Activated naive CD4-positive, alpha-beta T cell treated with anti-CD3 and anti-CD28 coated beads, Interleukin-2, amount 50 U/mL, for 72 hours (primary cell): ENCODE measurements around the gene POLR1D. TPM values are rescaled to one million over a fixed set of nuclear protein-coding genes. Genes with fewer than 3 reads are reported as not detected.
"Not testable (repeated sequence)": the region's sequence is repeated elsewhere in the genome, so short reads cannot be mapped to it uniquely, and the experiment has no call there.

ENCODE experiments used
- ATAC-seq, 2 donors: fragments of 150-1000 bp; cut with Tn5 transposase; 2 replicates each; pipeline ENCODE4 v1.10.0; 2021; ENCODE audit warnings: mild to moderate bottlenecking in 2 of 2, moderate library complexity in 2 of 2
- DNase-seq, 2 donors: peaks; one replicate each; pipeline ENCODE4 v3.0.0; 2021 to 2022; ENCODE audit warnings: low spot score in 2 of 2
- H3K27ac Mint-ChIP-seq, 2 donors: one replicate each; pipeline ENCODE4 v1.8.0; 2022; ENCODE audit warnings: mild to moderate bottlenecking in 2 of 2, mixed read lengths in 2 of 2
- H3K36me3 Mint-ChIP-seq, 2 donors: one replicate each; pipeline ENCODE4 v1.8.0; 2022; ENCODE audit warnings: mixed read lengths in 2 of 2
- H3K9me3 Mint-ChIP-seq, 2 donors: one replicate each; pipeline ENCODE4 v1.8.0; 2022; ENCODE audit warnings: mixed read lengths in 2 of 2
- total RNA-seq, 2 donors: library from RNA; stranded (reverse); gene quantifications; one replicate each; pipeline ENCODE4 v1.2.3, GENCODE V29; 2022

The POLR1D gene
- total RNA-seq, 2 donors from 2014 or later: 159 to 166 TPM

DNA sequence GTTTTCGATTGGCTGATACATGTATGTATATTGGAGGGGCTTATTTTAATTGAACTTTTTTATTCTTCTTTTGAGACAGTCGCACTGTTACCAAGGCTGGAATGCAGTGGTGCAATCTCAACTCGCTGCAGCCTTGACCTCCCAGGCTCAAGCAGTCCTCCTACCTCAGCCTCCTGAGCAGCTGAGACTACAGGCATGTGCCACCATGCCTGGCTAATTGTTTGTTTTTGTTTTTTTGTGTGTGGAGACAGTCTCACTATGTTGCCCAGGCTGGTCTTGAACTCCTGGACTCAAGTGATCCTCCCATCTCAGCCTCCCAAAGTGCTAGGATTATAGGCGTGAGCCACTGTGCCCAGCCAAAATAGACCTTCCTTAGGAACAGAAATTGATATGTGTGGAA lies 7.1 kb downstream of the POLR1D start:
- not testable (repeated sequence) for DNase-seq, H3K9me3 Mint-ChIP-seq, H3K27ac Mint-ChIP-seq, ATAC-seq
- H3K36me3 Mint-ChIP-seq: peaks cover 21 to 47% of the 10 kb centered on the region in 2 donors

DNA sequence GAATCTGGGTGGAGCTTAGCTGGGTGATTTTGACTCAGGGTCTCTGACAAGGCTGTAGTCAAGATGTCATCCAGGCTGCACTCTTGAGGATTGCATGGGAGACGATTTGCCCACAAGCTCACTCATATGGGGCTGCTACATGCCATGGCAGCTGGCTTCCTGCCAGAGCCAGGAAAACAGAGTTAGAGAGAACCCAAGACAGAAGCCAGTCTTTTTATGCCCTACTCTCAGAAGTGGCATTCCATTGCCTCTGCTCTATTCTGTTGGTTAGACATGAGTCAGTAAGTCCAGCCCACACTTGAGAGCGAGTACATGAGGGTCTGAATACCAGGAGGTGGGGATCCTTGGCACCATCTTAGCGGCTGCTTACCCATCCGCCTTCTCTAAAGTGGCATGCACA lies 9.5 kb downstream of the POLR1D start:
- peaks cover 4 to 36% of the 10 kb centered on the region in 2 donors for H3K36me3 Mint-ChIP-seq
- no peaks in the 10 kb centered on the region for H3K9me3 Mint-ChIP-seq
- ATAC-seq (no peak), DNase-seq (no peak)
- H3K27ac Mint-ChIP-seq: no peak overlapping the region

DNA sequence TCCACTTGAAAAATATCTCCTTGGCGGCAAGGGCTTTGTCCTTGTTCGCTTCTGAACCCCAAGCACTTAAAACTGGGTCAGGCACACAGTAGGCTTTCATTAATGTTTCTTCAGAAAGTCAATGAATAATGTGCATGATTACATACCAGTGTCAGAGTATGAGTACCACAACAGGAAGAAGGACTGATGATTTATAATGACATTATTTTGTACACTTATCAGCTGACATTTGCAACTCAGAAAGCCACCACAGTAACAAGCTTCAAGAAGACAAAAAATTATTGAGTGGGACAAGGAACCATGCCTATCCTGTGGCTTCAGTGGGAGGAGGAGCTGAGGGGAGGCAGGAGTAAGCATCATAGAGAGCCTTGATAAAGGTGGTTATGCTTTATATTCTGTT lies 10.0 kb downstream of the POLR1D start:
- no peak overlapping the region for H3K27ac Mint-ChIP-seq
- H3K36me3 Mint-ChIP-seq: peaks cover 4 to 36% of the 10 kb centered on the region in 2 donors
- no peaks in the 10 kb centered on the region for H3K9me3 Mint-ChIP-seq

DNA sequence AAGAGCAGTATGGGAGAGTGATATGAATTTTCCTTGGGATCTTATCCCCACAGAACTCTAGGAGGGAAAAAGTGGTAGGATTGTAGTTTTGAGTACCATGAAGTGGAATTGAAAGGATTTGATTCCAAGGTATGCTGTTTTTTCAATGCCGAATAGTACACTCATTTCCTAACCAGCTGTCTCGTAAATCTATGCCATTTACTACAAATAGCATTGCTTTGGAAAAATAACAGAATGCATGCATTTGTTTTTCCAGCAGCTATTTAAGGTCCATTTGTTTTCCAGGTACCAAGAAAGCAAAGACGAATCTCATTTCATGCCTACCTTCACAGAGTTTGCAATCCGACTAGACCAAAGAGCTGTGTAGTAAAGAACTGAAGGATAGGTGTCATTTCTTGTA lies 10.5 kb downstream of the POLR1D start:
- peaks cover 4 to 32% of the 10 kb centered on the region in 2 donors for H3K36me3 Mint-ChIP-seq

More for the DNA sequence above, 10.0 kb downstream of the POLR1D start:
- ATAC-seq (no peak), DNase-seq (no peak)

GRCh38 chr13:27632648-27633047 lies 11.0 kb downstream of the POLR1D start:
- H3K9me3 Mint-ChIP-seq: no peaks in the 10 kb centered on the region
- peaks cover 4 to 27% of the 10 kb centered on the region in 2 donors for H3K36me3 Mint-ChIP-seq
- ATAC-seq: no peak
- DNase-seq: no peak
- H3K27ac Mint-ChIP-seq: no peak overlapping the region

More for the DNA sequence above, 10.5 kb downstream of the POLR1D start:
- no peak for ATAC-seq
- Mint-ChIP-seq H3K9me3 (no peaks in the 10 kb centered on the region), H3K27ac (no peak overlapping the region)
- no peak for DNase-seq

DNA sequence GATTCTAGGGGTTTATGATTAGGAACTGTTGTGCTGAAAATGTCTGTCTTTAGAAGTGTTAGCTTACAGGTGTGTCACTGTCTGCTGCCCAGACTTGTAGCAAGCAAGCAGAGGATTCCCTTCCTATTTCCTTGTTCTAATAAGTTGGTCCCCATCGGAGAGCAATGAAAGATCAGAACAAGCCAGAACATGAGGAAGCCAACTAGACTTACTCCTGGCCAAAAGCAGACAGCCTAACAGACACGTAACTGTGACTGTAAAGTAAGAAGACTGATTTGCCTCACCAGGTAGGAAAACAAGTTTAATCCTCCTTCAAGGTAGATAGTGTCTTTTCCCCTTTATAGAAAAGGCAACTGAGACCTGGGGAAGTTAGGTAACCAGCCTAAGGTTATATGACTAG lies 12.5 kb downstream of the POLR1D start:
- Mint-ChIP-seq H3K27ac (peak overlapping the region in 1 of 2 donors; percentile 44), H3K36me3 (peaks cover 0 to 27% of the 10 kb centered on the region in 2 donors), H3K9me3 (no peaks in the 10 kb centered on the region)
- ATAC-seq (no peak), DNase-seq (no peak)

GRCh38 chr13:27634791-27635190 lies 13.1 kb downstream of the POLR1D start:
- H3K27ac Mint-ChIP-seq: peak overlapping the region in 1 of 2 donors; percentile 60
- H3K36me3 Mint-ChIP-seq: peaks cover 0 to 27% of the 10 kb centered on the region in 2 donors
- no peak for DNase-seq
- ATAC-seq: no peak
- H3K9me3 Mint-ChIP-seq: no peaks in the 10 kb centered on the region

DNA sequence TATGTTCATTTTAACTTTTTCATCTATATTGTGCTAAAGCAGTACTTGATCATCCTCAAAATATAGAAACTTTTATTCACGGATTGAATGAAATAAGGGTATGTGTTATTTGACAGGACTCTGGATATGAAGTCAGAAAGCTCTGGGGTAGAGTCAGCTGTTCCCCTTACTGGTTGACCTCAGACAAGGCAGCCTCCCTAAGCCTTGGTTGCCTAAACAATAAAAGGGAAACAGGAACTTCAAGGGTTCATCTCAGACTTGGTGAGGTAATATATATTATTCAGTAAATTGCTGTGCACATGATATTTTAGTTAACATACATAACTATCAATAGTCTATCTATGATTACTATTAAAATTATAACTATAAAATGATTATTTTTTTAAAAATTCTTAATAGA lies 13.6 kb downstream of the POLR1D start:
- H3K9me3 Mint-ChIP-seq: no peaks in the 10 kb centered on the region
- DNase-seq (no peak), ATAC-seq (no peak)
- peaks cover 0 to 27% of the 10 kb centered on the region in 2 donors for H3K36me3 Mint-ChIP-seq
- no peak overlapping the region for H3K27ac Mint-ChIP-seq

- peaks cover 0 to 27% of the 10 kb centered on the region in 2 donors for H3K36me3 Mint-ChIP-seq
Observed at GRCh38 chr13:27636589-27637288, 15.0 kb downstream of the POLR1D start.

GRCh38 chr13:27637289-27637626 lies 15.6 kb downstream of the POLR1D start:
- ATAC-seq (peak in 1 of 2 donors; percentile 26), DNase-seq (no peak)
- Mint-ChIP-seq H3K9me3 (no peaks in the 10 kb centered on the region), H3K36me3 (peaks cover 0 to 26% of the 10 kb centered on the region in 2 donors), H3K27ac (no peak overlapping the region)

More at GRCh38 chr13:27636589-27637288, 15.0 kb downstream of the POLR1D start:
- Mint-ChIP-seq H3K9me3 (no peaks in the 10 kb centered on the region), H3K27ac (no peak overlapping the region)
- ATAC-seq: peak in 1 of 2 donors; percentile 41
- DNase-seq: no peak

GRCh38 chr13:27638001-27638400 lies 16.3 kb downstream of the POLR1D start:
- DNase-seq: no peak
- no peak for ATAC-seq
- Mint-ChIP-seq H3K9me3 (no peaks in the 10 kb centered on the region), H3K36me3 (peaks cover 0 to 18% of the 10 kb centered on the region in 2 donors), H3K27ac (no peak overlapping the region)

DNA sequence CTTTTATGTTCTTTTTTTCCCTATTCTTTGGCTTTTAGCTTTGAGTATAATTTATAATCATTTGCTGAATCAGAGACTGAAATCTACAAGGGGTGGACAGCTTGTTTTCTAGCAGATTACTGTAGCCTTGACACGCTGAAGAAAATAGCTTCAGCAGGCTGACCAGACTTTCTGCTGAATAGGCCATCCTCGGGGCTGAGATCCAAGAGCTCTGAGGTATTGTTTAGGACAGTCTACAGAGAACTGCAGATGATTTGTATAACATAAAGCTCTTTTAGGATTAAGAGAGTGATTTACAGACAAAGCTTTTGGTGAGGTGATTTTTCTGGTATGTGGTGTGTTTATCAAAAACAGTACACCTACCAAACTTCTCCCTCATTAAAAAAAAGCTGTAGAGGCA lies 16.8 kb downstream of the POLR1D start:
- no peaks in the 10 kb centered on the region for H3K9me3 Mint-ChIP-seq
- no peak for ATAC-seq
- DNase-seq: no peak
- H3K36me3 Mint-ChIP-seq: peaks cover 0 to 16% of the 10 kb centered on the region in 2 donors
- H3K27ac Mint-ChIP-seq: no peak overlapping the region

- no peak for DNase-seq
- Mint-ChIP-seq H3K36me3 (peaks cover 0 to 13% of the 10 kb centered on the region in 2 donors), H3K27ac (no peak overlapping the region), H3K9me3 (no peaks in the 10 kb centered on the region)
- no peak for ATAC-seq
Observed at GRCh38 chr13:27639186-27639585, 17.5 kb downstream of the POLR1D start.

DNA sequence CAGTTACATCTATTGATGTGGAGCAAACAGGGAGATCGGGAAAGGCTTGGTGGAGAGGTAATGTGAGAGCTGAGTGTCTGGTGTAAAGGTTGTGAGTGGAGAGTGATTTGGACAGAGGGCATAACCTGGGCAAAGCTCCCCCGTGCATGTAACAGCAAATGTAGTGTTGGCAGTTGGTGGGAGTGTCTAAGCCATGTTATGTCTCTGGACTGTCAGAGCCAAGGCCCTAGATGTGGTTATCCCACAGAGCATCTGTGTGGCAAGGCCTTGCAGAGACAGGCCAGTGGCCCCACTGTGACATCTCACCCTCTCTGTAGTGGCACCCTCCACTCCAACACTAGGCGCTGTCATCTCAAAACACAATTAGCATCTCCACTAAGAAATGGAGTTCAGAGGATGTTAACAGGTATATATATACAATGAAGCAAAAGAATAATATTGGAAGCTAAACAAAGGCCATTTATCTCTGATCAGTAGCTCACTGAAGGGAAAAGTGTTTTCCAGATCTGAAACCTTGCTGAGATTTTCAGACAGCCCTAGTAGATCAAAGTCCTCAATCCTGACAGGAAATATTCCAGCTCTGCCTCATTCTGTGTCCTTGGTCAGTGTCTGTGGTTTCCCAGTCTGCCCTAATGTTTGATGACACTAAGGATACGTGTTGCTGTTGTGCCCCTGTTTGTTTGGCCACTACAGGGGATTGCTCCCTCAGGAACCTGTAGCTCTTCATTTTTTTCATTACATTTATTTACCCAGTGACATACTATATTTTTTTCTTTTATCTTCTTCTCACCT lies 20.2 kb downstream of the POLR1D start:
- DNase-seq: no peak
- no peaks in the 10 kb centered on the region for H3K9me3 Mint-ChIP-seq
- no peak overlapping the region for H3K27ac Mint-ChIP-seq
- peaks cover 11 to 26% of the 10 kb centered on the region in 2 donors for H3K36me3 Mint-ChIP-seq
- ATAC-seq: no peak

- DNase-seq (no peak), ATAC-seq (peak; percentile 41 to 48)
- H3K9me3 Mint-ChIP-seq: no peaks in the 10 kb centered on the region
- no peak overlapping the region for H3K27ac Mint-ChIP-seq
- H3K36me3 Mint-ChIP-seq: peaks cover 11 to 26% of the 10 kb centered on the region in 2 donors
Observed at GRCh38 chr13:27643334-27644132, 21.8 kb downstream of the POLR1D start.

DNA sequence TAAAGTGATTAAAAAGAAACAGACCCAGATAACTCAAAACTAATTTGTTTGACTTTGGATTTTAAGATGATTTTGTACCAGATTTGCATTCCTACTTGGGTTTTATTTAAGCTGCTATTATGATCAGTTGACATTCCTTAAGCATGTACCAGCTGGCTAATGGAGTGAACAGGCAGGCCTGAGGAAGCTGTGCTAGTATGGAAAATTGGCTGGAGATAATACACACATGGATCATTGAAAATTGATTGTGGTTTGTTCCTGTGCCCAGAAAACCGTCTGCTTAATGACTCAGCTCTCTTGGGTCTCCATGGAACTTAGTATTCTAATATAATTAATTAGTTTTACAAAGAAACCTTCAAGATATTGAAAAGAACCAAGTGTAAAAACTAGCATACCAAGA lies 22.6 kb downstream of the POLR1D start:
- no peak overlapping the region for H3K27ac Mint-ChIP-seq
- no peaks in the 10 kb centered on the region for H3K9me3 Mint-ChIP-seq
- DNase-seq (no peak), ATAC-seq (no peak)
- peaks cover 17 to 34% of the 10 kb centered on the region in 2 donors for H3K36me3 Mint-ChIP-seq

- Mint-ChIP-seq H3K9me3 (peaks cover 9 to 16% of the 10 kb centered on the region in 2 donors), H3K27ac (no peak overlapping the region), H3K36me3 (peaks cover 27 to 55% of the 10 kb centered on the region in 2 donors)
- DNase-seq: no peak
- ATAC-seq: no peak
Observed at GRCh38 chr13:27650312-27650711, 28.6 kb downstream of the POLR1D start.
